Activated CD8-positive, alpha-beta memory T cell treated with anti-CD3 and anti-CD28 coated beads, Interleukin-2, amount 50 U/mL, for 48 hours (primary cell): ENCODE data around the gene RELA.

Experiments
- DNase-seq: peaks from one replicate; pipeline ENCODE4 v3.0.0-alpha.2; 2020

Gene RELA

GRCh38 chr11:65611758-65612603, 50.7 kb downstream of the RELA start:
- no peak for DNase-seq

DNA sequence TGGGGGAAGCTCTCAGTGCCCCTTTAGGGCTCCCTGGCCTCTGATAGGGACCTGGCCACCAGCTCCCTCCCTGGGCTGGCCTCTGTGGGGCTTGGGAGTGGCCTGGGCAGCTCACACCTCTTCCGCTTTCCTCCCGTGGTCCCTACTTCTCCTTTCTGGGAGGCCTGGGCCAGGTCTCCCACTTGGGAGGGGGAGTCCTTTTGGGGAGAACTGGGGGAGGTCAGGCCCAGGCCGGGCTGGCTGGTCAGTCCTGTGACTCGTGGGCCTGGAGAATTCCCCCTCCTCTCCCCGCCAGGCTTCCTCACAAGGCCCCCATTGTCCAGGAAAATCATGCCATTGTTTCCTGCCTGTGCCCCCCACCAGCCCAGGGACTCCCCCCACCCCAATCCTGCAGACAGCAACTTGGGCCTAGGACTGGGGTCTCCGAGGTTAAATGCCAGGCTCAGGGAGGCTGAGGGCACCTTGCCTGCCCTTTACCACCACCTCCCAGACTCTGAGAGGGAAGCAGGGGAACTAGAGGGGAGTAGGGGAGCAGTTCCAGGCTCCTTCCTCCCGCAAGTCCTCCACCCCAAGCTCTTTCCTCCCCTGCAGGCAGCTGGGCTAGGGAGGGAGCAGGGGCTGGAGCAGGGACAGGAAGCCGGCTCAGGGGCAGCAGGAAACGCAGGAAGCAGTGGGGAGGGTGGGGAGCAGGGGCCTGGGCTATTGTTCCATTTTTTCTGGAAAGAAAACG, 51.5 kb downstream of the RELA start:
- DNase-seq, result no peak

DNA sequence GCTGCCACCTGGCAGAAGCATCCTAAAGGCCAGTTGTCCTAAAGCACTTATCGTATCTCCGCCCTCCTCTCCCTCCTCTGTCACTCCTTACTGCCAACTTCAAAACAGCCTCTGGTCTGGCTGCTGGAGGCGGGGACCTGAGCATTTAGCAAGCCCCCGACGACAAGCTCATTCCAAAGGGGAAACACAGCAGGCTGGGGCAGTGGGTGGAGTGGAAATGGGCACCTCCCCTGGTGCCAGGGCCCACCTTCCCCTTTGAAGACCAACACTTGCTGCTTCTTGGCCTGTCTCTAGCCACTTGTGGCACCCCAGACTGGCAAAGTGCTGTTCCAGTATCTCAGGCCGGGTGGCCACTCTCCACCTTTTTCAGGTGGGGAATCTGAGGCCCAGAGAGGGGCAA, 52.3 kb downstream of the RELA start:
- no peak for DNase-seq

DNA sequence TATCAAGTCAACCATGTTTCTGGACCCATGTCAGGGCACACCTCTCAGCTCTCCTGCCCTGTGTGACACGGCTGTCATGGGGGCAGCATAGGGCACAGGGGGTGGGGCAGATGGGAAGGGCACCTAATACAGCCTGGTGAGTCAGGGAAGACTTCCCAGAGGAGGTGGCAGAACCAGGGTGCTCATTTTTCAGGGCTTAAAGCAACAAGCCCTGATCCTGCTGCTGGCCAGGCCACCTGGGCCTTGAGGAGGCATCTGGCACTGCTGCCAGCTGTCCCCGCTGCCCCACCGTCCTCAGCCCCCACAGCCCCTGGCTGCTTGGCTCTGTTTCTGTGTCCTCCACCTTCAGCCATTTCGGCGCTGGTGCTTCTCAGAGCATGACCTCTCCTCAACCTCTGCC, 53.1 kb downstream of the RELA start:
- no peak for DNase-seq

- DNase-seq, result no peak
These were observed 53.5 kb downstream of the RELA start for GRCh38 chr11:65609229-65609628.

GRCh38 chr11:65607614-65608426, 54.9 kb downstream of the RELA start:
- DNase-seq, result no peak

DNA sequence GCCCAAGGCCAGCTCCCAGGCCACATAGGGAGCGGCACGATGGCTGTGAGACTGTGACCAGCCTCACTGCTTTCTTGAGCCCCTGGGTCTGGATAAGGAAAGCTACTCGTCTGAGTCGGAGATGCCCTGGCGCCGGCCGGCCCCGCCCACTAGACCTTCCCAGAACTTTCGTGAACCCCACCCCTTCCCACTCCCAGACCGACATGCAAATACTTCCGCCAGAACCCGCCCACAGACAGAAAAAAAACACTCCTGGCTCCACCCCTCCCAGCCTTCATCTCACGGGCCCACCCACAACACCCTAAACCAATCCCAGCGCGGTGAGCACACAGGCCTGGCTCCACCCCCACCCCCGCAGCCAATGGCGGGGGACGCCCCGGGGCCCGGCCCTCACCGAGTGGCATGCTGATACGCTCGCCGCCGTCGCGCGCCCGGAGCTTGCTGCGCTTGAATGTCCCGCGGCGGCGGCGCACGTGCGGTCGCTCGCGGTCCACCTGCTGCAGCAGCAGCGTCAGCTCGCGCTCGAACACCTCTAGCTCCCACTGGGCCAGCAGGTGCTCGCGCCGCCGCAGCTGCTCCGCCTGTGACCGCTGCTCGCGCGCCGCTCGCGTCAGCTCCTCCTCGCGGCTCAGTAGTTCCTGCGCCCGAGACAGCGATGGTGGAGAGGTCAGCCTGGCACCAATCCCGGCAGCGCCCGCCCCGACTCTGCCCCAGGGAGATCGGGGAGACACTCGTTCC, 55.7 kb downstream of the RELA start:
- DNase-seq, result no peak

GRCh38 chr11:65604258-65604657, 58.5 kb downstream of the RELA start:
- no peak for DNase-seq
